ENCODE results near the gene GLG1.

The GLG1 gene

DNA sequence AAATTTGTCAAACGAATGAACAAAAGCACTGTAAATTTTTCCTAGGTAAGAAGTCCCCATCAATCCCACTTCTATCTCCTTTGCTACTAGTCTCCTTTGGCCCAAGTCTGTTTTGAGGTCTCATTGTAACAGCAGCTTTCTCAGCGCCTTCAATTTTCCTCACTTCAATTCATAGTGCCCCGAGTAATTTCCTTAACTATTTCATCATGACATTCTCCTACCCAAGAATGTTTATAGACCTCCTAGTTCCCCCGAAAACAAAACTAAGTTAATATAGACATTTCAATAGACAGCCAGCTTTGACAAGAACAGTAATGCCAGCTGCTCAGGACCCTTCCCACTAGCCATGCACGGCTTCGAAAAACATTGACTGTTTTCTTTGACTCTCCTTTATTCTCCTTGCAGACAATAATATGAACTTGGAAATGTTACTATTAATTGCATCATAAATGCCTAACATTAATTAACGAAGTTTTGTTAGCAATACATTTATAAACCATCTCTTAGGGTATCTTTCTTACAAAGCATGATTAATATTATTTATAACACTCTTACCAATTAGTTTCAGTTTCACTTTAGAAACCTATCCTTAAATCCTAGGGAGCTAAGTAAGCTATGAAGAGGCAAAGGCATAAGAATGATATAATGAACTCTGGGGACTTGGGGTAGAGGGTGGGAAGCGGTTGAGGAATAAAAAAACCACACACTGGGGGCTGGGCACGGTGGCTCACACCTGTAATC, 22.8 kb downstream of the GLG1 start:
- Mint-ChIP-seq H3K4me1 (peaks cover 32% of the 10 kb centered on the region), H3K27ac (no peak overlapping the region), H3K27me3 (ENCODE audit: low read depth, poor library complexity) (no peaks in the 10 kb centered on the region), H3K36me3 (ENCODE audit: low read depth) (peaks cover 78% of the 10 kb centered on the region), H3K4me3 (no peak overlapping the region), H3K9me3 (peaks cover 26% of the 10 kb centered on the region)
- TF ChIP-seq, protein P1, sequence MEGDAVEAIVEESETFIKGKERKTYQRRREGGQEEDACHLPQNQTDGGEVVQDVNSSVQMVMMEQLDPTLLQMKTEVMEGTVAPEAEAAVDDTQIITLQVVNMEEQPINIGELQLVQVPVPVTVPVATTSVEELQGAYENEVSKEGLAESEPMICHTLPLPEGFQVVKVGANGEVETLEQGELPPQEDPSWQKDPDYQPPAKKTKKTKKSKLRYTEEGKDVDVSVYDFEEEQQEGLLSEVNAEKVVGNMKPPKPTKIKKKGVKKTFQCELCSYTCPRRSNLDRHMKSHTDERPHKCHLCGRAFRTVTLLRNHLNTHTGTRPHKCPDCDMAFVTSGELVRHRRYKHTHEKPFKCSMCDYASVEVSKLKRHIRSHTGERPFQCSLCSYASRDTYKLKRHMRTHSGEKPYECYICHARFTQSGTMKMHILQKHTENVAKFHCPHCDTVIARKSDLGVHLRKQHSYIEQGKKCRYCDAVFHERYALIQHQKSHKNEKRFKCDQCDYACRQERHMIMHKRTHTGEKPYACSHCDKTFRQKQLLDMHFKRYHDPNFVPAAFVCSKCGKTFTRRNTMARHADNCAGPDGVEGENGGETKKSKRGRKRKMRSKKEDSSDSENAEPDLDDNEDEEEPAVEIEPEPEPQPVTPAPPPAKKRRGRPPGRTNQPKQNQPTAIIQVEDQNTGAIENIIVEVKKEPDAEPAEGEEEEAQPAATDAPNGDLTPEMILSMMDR (IDR thresholded peaks at IDR 0.05): no peak
- no peak for DNase-seq

DNA sequence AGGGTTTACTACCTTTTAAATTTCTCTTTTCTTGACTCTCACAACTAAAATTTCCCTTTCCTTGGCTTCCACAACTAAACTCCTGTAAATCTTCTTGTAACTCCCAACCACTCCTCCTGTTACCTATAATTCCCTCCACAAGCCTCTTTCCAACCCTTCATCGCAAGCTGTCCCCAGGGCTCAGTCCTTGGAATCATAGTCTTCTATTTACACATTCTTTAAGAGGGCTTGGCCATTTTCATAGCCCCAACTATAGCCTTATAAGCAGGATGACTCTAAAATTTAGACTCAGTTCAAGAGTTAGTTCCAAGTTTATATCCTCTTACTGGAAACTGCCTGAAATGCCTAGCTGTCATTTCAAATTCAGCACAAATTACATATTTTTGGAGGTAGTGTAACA, 23.9 kb downstream of the GLG1 start:
- Mint-ChIP-seq H3K36me3 (ENCODE audit: low read depth) (peaks cover 71% of the 10 kb centered on the region), H3K9me3 (peaks cover 26% of the 10 kb centered on the region), H3K4me1 (peaks cover 36% of the 10 kb centered on the region), H3K4me3 (peak overlapping the region; percentile 33), H3K27me3 (ENCODE audit: low read depth, poor library complexity) (no peaks in the 10 kb centered on the region), H3K27ac (peak overlapping the region; percentile 86)
- TF ChIP-seq, protein P1 (IDR thresholded peaks at IDR 0.05): no peak
- DNase-seq: no peak

DNA sequence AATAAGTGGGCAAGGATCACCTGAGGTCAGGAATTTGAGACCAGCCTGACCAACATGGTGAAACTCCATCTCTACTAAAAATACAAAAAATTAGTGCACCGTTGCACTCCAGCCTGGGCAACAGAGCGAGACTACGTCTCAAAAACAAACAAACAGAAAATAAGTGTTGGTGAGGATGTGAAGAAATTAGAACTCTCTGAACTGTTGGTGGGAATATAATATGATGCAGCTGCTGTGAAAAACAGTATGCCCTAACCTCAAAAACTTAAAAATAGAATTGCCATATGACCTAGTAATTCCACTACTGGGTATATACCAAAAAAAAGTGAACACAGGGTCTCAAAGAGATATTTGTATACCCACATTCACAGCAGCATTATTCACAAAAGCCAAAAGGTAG, 26.1 kb downstream of the GLG1 start:
- no peak for DNase-seq
- TF ChIP-seq, protein P1 (IDR thresholded peaks at IDR 0.05): no peak
- Mint-ChIP-seq H3K27ac (peak overlapping the region; percentile 91), H3K27me3 (ENCODE audit: low read depth, poor library complexity) (no peaks in the 10 kb centered on the region), H3K9me3 (peaks cover 22% of the 10 kb centered on the region), H3K4me3 (no peak overlapping the region), H3K36me3 (ENCODE audit: low read depth) (peaks cover 57% of the 10 kb centered on the region), H3K4me1 (peaks cover 38% of the 10 kb centered on the region)

DNA sequence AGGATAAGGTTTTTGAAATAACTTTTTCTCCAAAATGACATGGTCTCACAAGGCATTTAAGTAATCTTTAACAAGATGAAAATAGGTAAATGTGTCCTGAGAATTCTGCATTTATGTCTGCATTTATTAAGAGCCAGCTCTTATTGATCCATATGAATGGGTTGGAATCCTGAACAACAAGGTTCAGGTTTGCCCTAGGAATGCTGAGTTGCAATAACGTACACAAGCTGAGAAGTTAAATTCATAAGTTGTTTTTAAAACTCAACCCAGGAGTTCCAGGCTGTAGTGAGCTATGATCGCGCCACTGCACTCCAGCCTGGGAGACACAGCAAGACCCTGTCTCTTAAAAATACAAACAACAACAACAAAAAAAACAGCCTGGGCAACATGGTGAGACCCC, 28.1 kb downstream of the GLG1 start:
- Mint-ChIP-seq H3K4me1 (peaks cover 49% of the 10 kb centered on the region), H3K9me3 (peaks cover 9% of the 10 kb centered on the region), H3K27ac (no peak overlapping the region), H3K36me3 (ENCODE audit: low read depth) (peaks cover 40% of the 10 kb centered on the region), H3K27me3 (ENCODE audit: low read depth, poor library complexity) (no peaks in the 10 kb centered on the region), H3K4me3 (no peak overlapping the region)
- DNase-seq: no peak
- TF ChIP-seq, protein P1 (IDR thresholded peaks at IDR 0.05): no peak

DNA sequence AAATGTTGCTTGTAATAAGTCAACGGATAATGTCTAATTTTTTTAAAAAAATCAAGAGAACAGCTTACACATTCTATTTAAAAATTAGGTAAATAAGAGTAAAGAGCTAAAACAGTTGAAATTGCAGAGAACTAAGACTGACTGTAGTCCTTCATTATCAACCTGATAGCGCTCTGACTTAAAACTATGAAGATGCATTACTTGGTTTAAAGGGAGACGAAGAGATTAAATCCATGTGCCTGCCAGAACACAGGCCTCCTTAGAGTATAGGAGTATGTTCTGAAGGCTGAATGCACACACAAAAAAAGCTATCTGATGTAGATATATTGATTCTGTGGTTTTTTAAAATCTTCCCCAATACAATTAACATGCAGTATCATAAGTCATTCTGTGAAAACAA, 28.5 kb downstream of the GLG1 start:
- peaks cover 48% of the 10 kb centered on the region for H3K4me1 Mint-ChIP-seq

More for the DNA sequence above, 28.5 kb downstream of the GLG1 start:
- peaks cover 36% of the 10 kb centered on the region for H3K36me3 Mint-ChIP-seq (ENCODE audit: low read depth)
- H3K9me3 Mint-ChIP-seq: peaks cover 5% of the 10 kb centered on the region
- H3K27me3 Mint-ChIP-seq (ENCODE audit: low read depth, poor library complexity): no peaks in the 10 kb centered on the region
- DNase-seq: no peak
- TF ChIP-seq, protein P1 (IDR thresholded peaks at IDR 0.05): no peak
- no peak overlapping the region for H3K4me3 Mint-ChIP-seq
- no peak overlapping the region for H3K27ac Mint-ChIP-seq
